K562 (cell line): Measurements from ENCODE around the gene LYPD4. TPM values are rescaled to one million over a fixed set of nuclear protein-coding genes. Genes with fewer than 3 reads are reported as not detected.

Experiments
- CC2D1A ChIP-seq: fragments of 450-650 bp; IDR thresholded peaks from 2 replicates; pipeline ENCODE4 v1.6.1; 2017; ENCODE audit warnings: mild to moderate bottlenecking
- EHMT2 ChIP-seq: fragments of 450-650 bp; IDR thresholded peaks from 2 replicates; pipeline ENCODE4 v1.6.1; 2018; ENCODE audit warnings: antibody characterized with exemption
- ELF1 ChIP-seq: fragments of 200-800 bp; sonication (Bioruptor generic); IDR thresholded peaks from 2 replicates; pipeline ENCODE4 v1.6.1; 2016; ENCODE audit warnings: missing genetic modification characterization, missing compliant biosample characterization
- HIVEP1 ChIP-seq: fragments of 250-450 bp; sonication (Bioruptor Pico); IDR thresholded peaks from 2 replicates; pipeline ENCODE4 v1.4.0; 2020; ENCODE audit warnings: mild to moderate bottlenecking
- NFATC3 ChIP-seq: fragments of 450-650 bp; IDR thresholded peaks from 2 replicates; pipeline ENCODE4 v1.6.1; 2017; ENCODE audit warnings: mild to moderate bottlenecking
- NFRKB ChIP-seq: fragments of 450-650 bp; IDR thresholded peaks from 2 replicates; pipeline ENCODE4 v1.6.1; 2016; ENCODE audit warnings: low read depth
- PTBP1 ChIP-seq: fragments of 200-400 bp; formaldehyde crosslinking; IDR thresholded peaks from 2 replicates; pipeline ENCODE4 v1.6.1; 2017; ENCODE audit warnings: low read depth, low read length
- RHOXF2B ChIP-seq: fragments of 250-450 bp; sonication (Bioruptor Pico); conservative IDR thresholded peaks from 2 replicates; pipeline ENCODE4 v1.5.1; 2021
- SMAD1 ChIP-seq: fragments of 150-350 bp; IDR thresholded peaks from 2 replicates; pipeline ENCODE4 v1.6.1; 2014; ENCODE audit warnings: low read length, low read depth; ENCODE audit not compliant: partially characterized antibody
- SMC3 ChIP-seq: conservative IDR thresholded peaks from 2 replicates; pipeline ENCODE4 v1.6.1; 2011; ENCODE audit warnings: low read depth, low read length, improper control_type of control experiment; ENCODE audit not compliant: insufficient read depth
- SNRNP70 ChIP-seq: fragments of 200-400 bp; formaldehyde crosslinking; optimal IDR thresholded peaks from 2 replicates; pipeline ENCODE3; 2017; ENCODE audit warnings: low read depth, low read length
- SP1 ChIP-seq: sonication (generic); formaldehyde crosslinking; IDR thresholded peaks from 2 replicates; pipeline ENCODE4 v1.8.1; 2022; ENCODE audit warnings: mild to moderate bottlenecking, missing genetic modification reagents
- SUPT5H ChIP-seq: fragments of 450-650 bp; IDR thresholded peaks from 2 replicates; pipeline ENCODE4 v1.6.1; 2016
- TEAD1 ChIP-seq, 2 experiments: fragments of 450-650 bp in 1 of 2; sonication (generic) in 1 of 2; formaldehyde crosslinking; IDR thresholded peaks; 2 replicates each; pipeline versions ENCODE4 v1.4.0 to v1.8.0; 2020 to 2022; ENCODE audit warnings: mild to moderate bottlenecking in 2 of 2, missing genetic modification reagents in 1 of 2
- ZNF239 ChIP-seq: fragments of 250-450 bp; sonication (Bioruptor Pico); IDR thresholded peaks from 2 replicates; pipeline ENCODE4 v1.4.0; 2020; ENCODE audit warnings: mild to moderate bottlenecking
- ZNF311 ChIP-seq: fragments of 250-450 bp; sonication (Bioruptor Pico); IDR thresholded peaks from 2 replicates; pipeline ENCODE4 v1.4.0; 2020; ENCODE audit warnings: mild to moderate bottlenecking, moderate library complexity
- ZNF707 ChIP-seq: fragments of 250-450 bp; sonication (Bioruptor Pico); conservative IDR thresholded peaks from 2 replicates; pipeline ENCODE4 v1.8.0; 2022; ENCODE audit warnings: inconsistent platforms, mild to moderate bottlenecking, moderate library complexity
- polyA plus RNA-seq, 8 experiments: library from polyadenylated mRNA; depleted of rRNA in 4 of 8; stranded (reverse) in 5 of 8; unstranded in 3 of 8; fragments of >200 nt; fragmentation: Nextera tagmentation in 2 of 8; fragmentation: Illumina TruSeq in 1 of 8; extraction: Ambion mirVana in 2 of 8; extraction: Trizol in 1 of 8; gene quantifications; 2 replicates each; pipeline versions ENCODE4 v1.2.1 to v1.2.3, GENCODE V29; 2011 to 2014; ENCODE audit warnings: inconsistent platforms in 1 of 8, missing spikeins in 1 of 8
- total RNA-seq, 7 experiments: library from RNA; depleted of rRNA in 6 of 7; stranded (reverse); fragments of >200 nt in 6 of 7; fragmentation: Illumina TruSeq in 2 of 7; extraction: Trizol in 2 of 7; gene quantifications; 2 replicates each; pipeline versions ENCODE4 v1.2.1 to v1.2.3, GENCODE V29; 2011 to 2021; ENCODE audit warnings: low replicate concordance in 1 of 7
- TF ChIP-seq, protein P1 (sequence below), 3 experiments: fragments of 200-800 bp in 1 of 3; fragments of 250-450 bp in 1 of 3; fragments of 450-650 bp in 1 of 3; sonication (Bioruptor Pico) in 1 of 3; sonication (Bioruptor generic) in 1 of 3; formaldehyde crosslinking in 1 of 3; IDR thresholded peaks; 2 replicates each; pipeline versions ENCODE4 v1.6.1 to v1.8.0; 2016 to 2022; ENCODE audit warnings: mild to moderate bottlenecking in 2 of 3, missing genetic modification characterization in 2 of 3, missing compliant biosample characterization in 1 of 3, moderate library complexity in 1 of 3
- TF ChIP-seq, protein P2 (sequence below), 2 experiments: IDR thresholded peaks; 2 replicates each; pipeline ENCODE4 v1.6.1; 2011; ENCODE audit warnings: borderline replicate concordance in 1 of 2, control low read depth in 1 of 2, low read depth in 1 of 2, low read length in 1 of 2, mild to moderate bottlenecking in 1 of 2, mixed read lengths in 1 of 2, moderate library complexity in 1 of 2; ENCODE audit not compliant: insufficient read depth in 1 of 2, insufficient read length in 1 of 2, poor library complexity in 1 of 2, severe bottlenecking in 1 of 2; ENCODE audit errors: extremely low read depth in 1 of 2
- TF ChIP-seq, protein P3 (sequence below): fragments of 450-650 bp; formaldehyde crosslinking; IDR thresholded peaks from 2 replicates; pipeline ENCODE4 v1.4.0; 2020; ENCODE audit warnings: mild to moderate bottlenecking, moderate library complexity
- TF ChIP-seq, protein P4 (sequence below): fragments of 200-400 bp; formaldehyde crosslinking; IDR thresholded peaks from 2 replicates; pipeline ENCODE4 v1.6.1; 2017; ENCODE audit warnings: mild to moderate bottlenecking, low read depth, low read length, moderate library complexity

The LYPD4 gene
- total and polyA plus RNA-seq, 9 of the 15 experiments (the other 6 are each of a cell fraction or from before 2014, with no cell fraction given): 0.11 TPM; not detected in 8

DNA sequence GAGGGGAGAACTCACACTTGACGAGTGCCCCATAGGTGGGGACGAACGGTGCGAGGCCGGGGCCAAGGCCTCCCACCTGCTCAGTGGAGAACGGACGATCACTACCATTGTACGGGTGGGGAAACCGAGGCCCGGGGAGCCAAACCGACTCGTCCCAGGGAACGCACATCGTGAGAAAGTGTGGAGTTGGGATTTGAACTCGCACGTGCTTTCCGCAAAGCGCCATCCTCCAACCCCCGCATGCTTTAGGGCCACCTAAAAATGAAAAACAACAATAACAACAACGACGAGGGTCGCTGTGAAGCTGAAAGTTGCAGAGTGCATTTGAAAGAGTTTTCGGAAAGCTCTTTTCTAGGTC is 39.0 kb upstream of the LYPD4 start (continued):
- TF ChIP-seq, protein P1, sequence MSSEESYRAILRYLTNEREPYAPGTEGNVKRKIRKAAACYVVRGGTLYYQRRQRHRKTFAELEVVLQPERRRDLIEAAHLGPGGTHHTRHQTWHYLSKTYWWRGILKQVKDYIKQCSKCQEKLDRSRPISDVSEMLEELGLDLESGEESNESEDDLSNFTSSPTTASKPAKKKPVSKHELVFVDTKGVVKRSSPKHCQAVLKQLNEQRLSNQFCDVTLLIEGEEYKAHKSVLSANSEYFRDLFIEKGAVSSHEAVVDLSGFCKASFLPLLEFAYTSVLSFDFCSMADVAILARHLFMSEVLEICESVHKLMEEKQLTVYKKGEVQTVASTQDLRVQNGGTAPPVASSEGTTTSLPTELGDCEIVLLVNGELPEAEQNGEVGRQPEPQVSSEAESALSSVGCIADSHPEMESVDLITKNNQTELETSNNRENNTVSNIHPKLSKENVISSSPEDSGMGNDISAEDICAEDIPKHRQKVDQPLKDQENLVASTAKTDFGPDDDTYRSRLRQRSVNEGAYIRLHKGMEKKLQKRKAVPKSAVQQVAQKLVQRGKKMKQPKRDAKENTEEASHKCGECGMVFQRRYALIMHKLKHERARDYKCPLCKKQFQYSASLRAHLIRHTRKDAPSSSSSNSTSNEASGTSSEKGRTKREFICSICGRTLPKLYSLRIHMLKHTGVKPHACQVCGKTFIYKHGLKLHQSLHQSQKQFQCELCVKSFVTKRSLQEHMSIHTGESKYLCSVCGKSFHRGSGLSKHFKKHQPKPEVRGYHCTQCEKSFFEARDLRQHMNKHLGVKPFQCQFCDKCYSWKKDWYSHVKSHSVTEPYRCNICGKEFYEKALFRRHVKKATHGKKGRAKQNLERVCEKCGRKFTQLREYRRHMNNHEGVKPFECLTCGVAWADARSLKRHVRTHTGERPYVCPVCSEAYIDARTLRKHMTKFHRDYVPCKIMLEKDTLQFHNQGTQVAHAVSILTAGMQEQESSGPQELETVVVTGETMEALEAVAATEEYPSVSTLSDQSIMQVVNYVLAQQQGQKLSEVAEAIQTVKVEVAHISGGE (CRISPR knock-in tag; IDR thresholded peaks at IDR 0.05): peak in 1 of 3 experiments; percentile 53; a peak in 1 of 6 replicates
- TF ChIP-seq SNRNP70: no peak
- TF ChIP-seq ELF1 (tag): no peak
- 0 out of 2 replicates have a peak, but pooled peaks have one; percentile 48 for TF ChIP-seq PTBP1
- TF ChIP-seq, protein P2, sequence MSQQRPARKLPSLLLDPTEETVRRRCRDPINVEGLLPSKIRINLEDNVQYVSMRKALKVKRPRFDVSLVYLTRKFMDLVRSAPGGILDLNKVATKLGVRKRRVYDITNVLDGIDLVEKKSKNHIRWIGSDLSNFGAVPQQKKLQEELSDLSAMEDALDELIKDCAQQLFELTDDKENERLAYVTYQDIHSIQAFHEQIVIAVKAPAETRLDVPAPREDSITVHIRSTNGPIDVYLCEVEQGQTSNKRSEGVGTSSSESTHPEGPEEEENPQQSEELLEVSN (IDR thresholded peaks at IDR 0.05; ENCODE audit: borderline replicate concordance in 1 of 2, extremely low read depth in 1 of 2, insufficient read depth in 1 of 2, insufficient read length in 1 of 2, low read depth in 1 of 2, low read length in 1 of 2, poor library complexity in 1 of 2, severe bottlenecking in 1 of 2): peak in 1 of 2 experiments; percentile 70
- TF ChIP-seq ZNF311 (CRISPR knock-in tag): no peak
- no peak for TF ChIP-seq EHMT2
- no peak for TF ChIP-seq NFATC3
- TF ChIP-seq RHOXF2B (CRISPR knock-in tag): no peak
- TF ChIP-seq SMC3: 0 out of 2 replicates have a peak, but pooled peaks have one; percentile 1
- TF ChIP-seq HIVEP1: no peak
- TF ChIP-seq, protein P3, sequence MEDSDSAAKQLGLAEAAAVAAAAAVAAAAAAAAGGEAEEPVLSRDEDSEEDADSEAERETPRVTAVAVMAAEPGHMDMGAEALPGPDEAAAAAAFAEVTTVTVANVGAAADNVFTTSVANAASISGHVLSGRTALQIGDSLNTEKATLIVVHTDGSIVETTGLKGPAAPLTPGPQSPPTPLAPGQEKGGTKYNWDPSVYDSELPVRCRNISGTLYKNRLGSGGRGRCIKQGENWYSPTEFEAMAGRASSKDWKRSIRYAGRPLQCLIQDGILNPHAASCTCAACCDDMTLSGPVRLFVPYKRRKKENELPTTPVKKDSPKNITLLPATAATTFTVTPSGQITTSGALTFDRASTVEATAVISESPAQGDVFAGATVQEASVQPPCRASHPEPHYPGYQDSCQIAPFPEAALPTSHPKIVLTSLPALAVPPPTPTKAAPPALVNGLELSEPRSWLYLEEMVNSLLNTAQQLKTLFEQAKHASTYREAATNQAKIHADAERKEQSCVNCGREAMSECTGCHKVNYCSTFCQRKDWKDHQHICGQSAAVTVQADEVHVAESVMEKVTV (CRISPR knock-in tag): no peak
- TF ChIP-seq ZNF239 (CRISPR knock-in tag): no peak
- no peak for TF ChIP-seq SP1 (CRISPR knock-in tag)
- TF ChIP-seq NFRKB: 0 out of 2 replicates have a peak, but pooled peaks have one; percentile 44
- no peak for TF ChIP-seq TEAD1 (CRISPR knock-in tag; IDR thresholded peaks at IDR 0.05)
- no peak for TF ChIP-seq ZNF707 (CRISPR knock-in tag)
- no peak for TF ChIP-seq CC2D1A
- no peak for TF ChIP-seq SMAD1
- TF ChIP-seq, protein P4, sequence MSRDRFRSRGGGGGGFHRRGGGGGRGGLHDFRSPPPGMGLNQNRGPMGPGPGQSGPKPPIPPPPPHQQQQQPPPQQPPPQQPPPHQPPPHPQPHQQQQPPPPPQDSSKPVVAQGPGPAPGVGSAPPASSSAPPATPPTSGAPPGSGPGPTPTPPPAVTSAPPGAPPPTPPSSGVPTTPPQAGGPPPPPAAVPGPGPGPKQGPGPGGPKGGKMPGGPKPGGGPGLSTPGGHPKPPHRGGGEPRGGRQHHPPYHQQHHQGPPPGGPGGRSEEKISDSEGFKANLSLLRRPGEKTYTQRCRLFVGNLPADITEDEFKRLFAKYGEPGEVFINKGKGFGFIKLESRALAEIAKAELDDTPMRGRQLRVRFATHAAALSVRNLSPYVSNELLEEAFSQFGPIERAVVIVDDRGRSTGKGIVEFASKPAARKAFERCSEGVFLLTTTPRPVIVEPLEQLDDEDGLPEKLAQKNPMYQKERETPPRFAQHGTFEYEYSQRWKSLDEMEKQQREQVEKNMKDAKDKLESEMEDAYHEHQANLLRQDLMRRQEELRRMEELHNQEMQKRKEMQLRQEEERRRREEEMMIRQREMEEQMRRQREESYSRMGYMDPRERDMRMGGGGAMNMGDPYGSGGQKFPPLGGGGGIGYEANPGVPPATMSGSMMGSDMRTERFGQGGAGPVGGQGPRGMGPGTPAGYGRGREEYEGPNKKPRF: no peak
- no peak for TF ChIP-seq SUPT5H
